H9 (cell line): ENCODE measurements around the gene RMRP. TPM values are rescaled to one million over a fixed set of nuclear protein-coding genes. Genes with fewer than 3 reads are reported as not detected.

Experiments
- DNase-seq: peaks from one replicate; pipeline ENCODE4 v3.0.0-alpha.2; 2017
- H2AFZ ChIP-seq: one replicate; pipeline ENCODE4 v1.6.1; 2013; ENCODE audit warnings: mild to moderate bottlenecking, low read length, control low read depth, moderate library complexity
- H2AK5ac ChIP-seq: 2 replicates; pipeline ENCODE4 v1.6.1; 2013; ENCODE audit warnings: low read length, control low read depth, mixed read lengths; ENCODE audit not compliant: insufficient read length
- H2BK120ac ChIP-seq: one replicate; pipeline ENCODE4 v1.6.1; 2013; ENCODE audit warnings: low read depth, mild to moderate bottlenecking, low read length, control low read depth, inconsistent platforms; ENCODE audit not compliant: poor library complexity, severe bottlenecking
- H2BK12ac ChIP-seq: 2 replicates; pipeline ENCODE4 v1.6.1; 2013; ENCODE audit warnings: low read length, control low read depth, mixed read lengths, low read depth; ENCODE audit not compliant: insufficient read length
- H2BK15ac ChIP-seq: 2 replicates; pipeline ENCODE4 v1.6.1; 2013; ENCODE audit warnings: low read depth, low read length, control low read depth
- H2BK20ac ChIP-seq: one replicate; pipeline ENCODE4 v1.6.1; 2013; ENCODE audit warnings: low read depth, mild to moderate bottlenecking, low read length, control low read depth, inconsistent platforms; ENCODE audit not compliant: poor library complexity, severe bottlenecking
- H2BK5ac ChIP-seq: 2 replicates; pipeline ENCODE4 v1.6.1; 2013; ENCODE audit warnings: low read length, control low read depth, mixed read lengths; ENCODE audit not compliant: insufficient read length
- H3K14ac ChIP-seq: 2 replicates; pipeline ENCODE4 v1.6.1; 2013; ENCODE audit warnings: low read length, control low read depth; ENCODE audit not compliant: insufficient read depth
- H3K18ac ChIP-seq: 2 replicates; pipeline ENCODE4 v1.6.1; 2013; ENCODE audit warnings: low read depth, mild to moderate bottlenecking, mixed read lengths, low read length, control low read depth; ENCODE audit not compliant: insufficient read length
- H3K23ac ChIP-seq: 2 replicates; pipeline ENCODE4 v1.6.1; 2013; ENCODE audit warnings: low read length, control low read depth, mixed read lengths, low read depth; ENCODE audit not compliant: insufficient read length
- H3K23me2 ChIP-seq: 2 replicates; pipeline ENCODE4 v1.6.1; 2013; ENCODE audit warnings: low read depth, mild to moderate bottlenecking, mixed read lengths, low read length, control low read depth; ENCODE audit not compliant: insufficient read length, poor library complexity, severe bottlenecking
- H3K27ac ChIP-seq: 2 replicates; pipeline ENCODE4 v1.5.1; 2013; ENCODE audit warnings: low read length, control low read depth, mixed read lengths, low read depth; ENCODE audit not compliant: insufficient read length
- H3K27me3 ChIP-seq: 2 replicates; pipeline ENCODE4 v1.6.1; 2013; ENCODE audit warnings: low read length, control low read depth, inconsistent platforms; ENCODE audit not compliant: insufficient read depth
- H3K4ac ChIP-seq: 2 replicates; pipeline ENCODE4 v1.6.1; 2013; ENCODE audit warnings: low read depth, mild to moderate bottlenecking, control low read depth, inconsistent platforms, low read length, moderate library complexity
- H3K4me1 ChIP-seq: 2 replicates; pipeline ENCODE4 v1.6.1; 2013; ENCODE audit warnings: low read length, control low read depth, inconsistent platforms; ENCODE audit not compliant: insufficient read depth
- H3K4me2 ChIP-seq: 2 replicates; pipeline ENCODE4 v1.6.1; 2013; ENCODE audit warnings: low read length, control low read depth, mixed read lengths; ENCODE audit not compliant: insufficient read length, insufficient read depth
- H3K56ac ChIP-seq: 2 replicates; pipeline ENCODE4 v1.6.1; 2013; ENCODE audit warnings: low read depth, mild to moderate bottlenecking, mixed read lengths, low read length, control low read depth; ENCODE audit not compliant: insufficient read length
- H3K79me1 ChIP-seq: 2 replicates; pipeline ENCODE4 v1.6.1; 2013; ENCODE audit warnings: low read depth, mild to moderate bottlenecking, moderate library complexity, low read length, control low read depth, inconsistent platforms; ENCODE audit not compliant: insufficient read depth, poor library complexity, severe bottlenecking
- H3K79me2 ChIP-seq: 2 replicates; pipeline ENCODE4 v1.6.1; 2013; ENCODE audit warnings: low read length, control low read depth, inconsistent platforms; ENCODE audit not compliant: insufficient read depth
- H3K9ac ChIP-seq: 2 replicates; pipeline ENCODE4 v1.6.1; 2013; ENCODE audit warnings: low read length, control low read depth, mixed read lengths; ENCODE audit not compliant: insufficient read length; ENCODE audit errors: extremely low read depth
- H3K9me3 ChIP-seq: one replicate; pipeline ENCODE4 v1.6.1; 2013; ENCODE audit warnings: low read depth, low read length, inconsistent platforms; ENCODE audit not compliant: control insufficient read depth
- H3T11ph ChIP-seq: one replicate; pipeline ENCODE4 v1.6.1; 2013; ENCODE audit warnings: mild to moderate bottlenecking, low read length, control low read depth, inconsistent platforms
- H4K20me1 ChIP-seq: one replicate; pipeline ENCODE4 v1.6.1; 2013; ENCODE audit not compliant: control insufficient read depth, insufficient read length, insufficient read depth
- H4K5ac ChIP-seq: 2 replicates; pipeline ENCODE4 v1.6.1; 2013; ENCODE audit warnings: low read depth, mild to moderate bottlenecking, mixed read lengths, low read length, control low read depth; ENCODE audit not compliant: insufficient read length
- H4K8ac ChIP-seq: replicated peaks from 2 replicates; pipeline ENCODE4 v1.6.1; 2013; ENCODE audit warnings: low read length, control low read depth, mixed read lengths, low read depth; ENCODE audit not compliant: insufficient read length
- H4K91ac ChIP-seq: 2 replicates; pipeline ENCODE4 v1.6.1; 2013; ENCODE audit warnings: low read depth, mild to moderate bottlenecking, moderate library complexity, mixed read lengths, low read length, control low read depth; ENCODE audit not compliant: insufficient read length
- H3K27ac Mint-ChIP-seq, 3 experiments: 2 replicates in 2 of 3; 3 replicates in 1 of 3; pipeline ENCODE4 v1.8.0; 2020 to 2021; ENCODE audit warnings: mixed read lengths in 3 of 3, mild to moderate bottlenecking in 1 of 3, moderate library complexity in 1 of 3
- H3K27me3 Mint-ChIP-seq: 2 replicates; pipeline ENCODE4 v1.8.0; 2021; ENCODE audit warnings: low read depth, mild to moderate bottlenecking, moderate library complexity, mixed read lengths
- H3K36me3 Mint-ChIP-seq, 3 experiments: 2 replicates in 2 of 3; 3 replicates in 1 of 3; pipeline ENCODE4 v1.8.0; 2020 to 2021; ENCODE audit warnings: low read depth in 3 of 3, mixed read lengths in 3 of 3; ENCODE audit not compliant: insufficient read depth in 1 of 3
- H3K4me1 Mint-ChIP-seq, 2 experiments: 2 replicates each; pipeline ENCODE4 v1.8.0; 2020; ENCODE audit warnings: mixed read lengths in 2 of 2
- H3K4me3 Mint-ChIP-seq, 2 experiments: 2 replicates in 1 of 2; 3 replicates in 1 of 2; pipeline ENCODE4 v1.8.0; 2020 to 2021; ENCODE audit warnings: mild to moderate bottlenecking in 2 of 2, mixed read lengths in 2 of 2, moderate library complexity in 1 of 2
- H3K9me3 Mint-ChIP-seq, 2 experiments: 2 replicates in 1 of 2; 3 replicates in 1 of 2; pipeline ENCODE4 v1.8.0; 2020; ENCODE audit warnings: mild to moderate bottlenecking in 2 of 2, mixed read lengths in 2 of 2, moderate library complexity in 1 of 2
- WGBS: extraction: QIAGEN DNeasy Blood & Tissue Kit; methylation state at CpG from one replicate; pipeline ENCODE4 v1.1.7; 2013; ENCODE audit warnings: missing lambda C conversion rate, low lambda C conversion rate, mixed read lengths; ENCODE audit not compliant: insufficient read length; ENCODE audit errors: extremely low coverage; 5-methylcytosine and 5-hydroxymethylcytosine counted together
- total RNA-seq: library from RNA; stranded (reverse); gene quantifications from 2 replicates; pipeline ENCODE4 v1.2.1, GENCODE V29; 2021
- TF ChIP-seq, protein P1 (sequence below): fragments of 200-600 bp; sonication (generic); conservative IDR thresholded peaks from 3 replicates; pipeline ENCODE4 v1.8.0; 2021; ENCODE audit warnings: antibody characterized with exemption, mild to moderate bottlenecking

RMRP gene
- total RNA-seq, 1 experiment from 2014 or later = 18,417 TPM

DNA sequence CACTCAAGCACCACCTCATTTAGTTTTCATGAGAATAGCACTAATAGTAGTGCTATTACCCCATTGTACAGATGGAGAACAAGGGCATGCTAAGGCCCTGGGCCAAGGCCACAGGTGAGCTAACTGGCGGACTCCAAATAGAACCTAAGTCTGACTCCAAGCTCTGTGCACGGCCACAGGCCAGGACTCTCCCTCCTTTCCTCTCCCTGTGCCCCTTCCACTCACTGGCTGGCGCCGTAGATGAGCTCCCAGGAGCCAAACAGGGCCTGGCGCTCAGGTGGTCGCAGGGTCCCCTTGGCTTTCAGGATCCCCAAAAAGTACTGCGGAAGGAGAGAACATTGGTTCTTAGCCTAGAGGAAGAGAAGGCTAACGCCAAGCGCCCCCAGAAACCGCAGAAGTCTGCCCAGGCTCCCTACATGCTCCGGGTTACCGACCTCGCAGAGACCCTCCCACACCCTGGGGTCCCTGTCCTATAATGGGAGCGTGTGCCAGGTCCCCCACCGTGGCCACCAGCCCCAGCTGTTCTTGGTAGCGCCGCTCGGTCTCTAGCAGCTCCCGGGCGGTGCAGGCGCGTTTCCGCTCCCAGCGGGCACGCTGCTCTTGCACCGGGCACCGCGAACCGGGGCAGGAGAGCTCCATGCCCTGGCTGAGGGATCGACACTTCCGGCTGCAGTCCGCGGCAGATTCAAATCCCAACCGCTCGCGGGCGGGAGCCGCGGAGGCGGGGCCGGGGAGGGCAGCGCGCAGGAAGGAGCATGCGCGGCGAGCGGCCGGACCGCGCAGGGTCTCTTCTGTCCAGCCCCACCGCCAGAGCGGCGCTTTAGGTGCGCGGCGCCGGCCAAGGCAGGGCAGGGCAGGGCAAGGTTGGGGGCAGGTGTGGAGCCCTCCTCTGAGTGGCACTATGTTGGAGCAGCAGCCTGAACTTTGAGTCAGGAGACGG, 7.0 kb upstream of the RMRP start, which contains the start of gene ARHGEF39:
TSS of gene ARHGEF39 (minus strand) at position 665 of the 940 bp plus-strand sequence. CDS start at position 639, 26 bp downstream.
- H3K9ac ChIP-seq = peak within 1 kb of the TSS; percentile 45
- no peak within 1 kb of the TSS; the same call in 1 of the 2 replicates for H3K4ac ChIP-seq
- H4K8ac ChIP-seq = no peak within 1 kb of the TSS
- Mint-ChIP-seq H3K36me3 (peaks cover 26 to 35% (median 30%) of the 10 kb centered on the region in 3 experiments), H3K9me3 (no peaks in the 10 kb centered on the region), H3K27ac (peak within 1 kb of the TSS; percentile 73 to 80 (median 79); a peak in 6 of 7 replicates), H3K4me3 (peak within 1 kb of the TSS; percentile 80 to 83), H3K4me1 (peaks cover 21 to 33% of the 10 kb centered on the region in 2 experiments), H3K27me3 (peaks cover 9% of the 10 kb centered on the region)
- no peak within 1 kb of the TSS for H3K27ac ChIP-seq
- no peak within 1 kb of the TSS for H2BK20ac ChIP-seq
- no peak within 1 kb of the TSS for H4K5ac ChIP-seq
- TF ChIP-seq, protein P1, sequence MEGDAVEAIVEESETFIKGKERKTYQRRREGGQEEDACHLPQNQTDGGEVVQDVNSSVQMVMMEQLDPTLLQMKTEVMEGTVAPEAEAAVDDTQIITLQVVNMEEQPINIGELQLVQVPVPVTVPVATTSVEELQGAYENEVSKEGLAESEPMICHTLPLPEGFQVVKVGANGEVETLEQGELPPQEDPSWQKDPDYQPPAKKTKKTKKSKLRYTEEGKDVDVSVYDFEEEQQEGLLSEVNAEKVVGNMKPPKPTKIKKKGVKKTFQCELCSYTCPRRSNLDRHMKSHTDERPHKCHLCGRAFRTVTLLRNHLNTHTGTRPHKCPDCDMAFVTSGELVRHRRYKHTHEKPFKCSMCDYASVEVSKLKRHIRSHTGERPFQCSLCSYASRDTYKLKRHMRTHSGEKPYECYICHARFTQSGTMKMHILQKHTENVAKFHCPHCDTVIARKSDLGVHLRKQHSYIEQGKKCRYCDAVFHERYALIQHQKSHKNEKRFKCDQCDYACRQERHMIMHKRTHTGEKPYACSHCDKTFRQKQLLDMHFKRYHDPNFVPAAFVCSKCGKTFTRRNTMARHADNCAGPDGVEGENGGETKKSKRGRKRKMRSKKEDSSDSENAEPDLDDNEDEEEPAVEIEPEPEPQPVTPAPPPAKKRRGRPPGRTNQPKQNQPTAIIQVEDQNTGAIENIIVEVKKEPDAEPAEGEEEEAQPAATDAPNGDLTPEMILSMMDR = peak; percentile 56
- H3T11ph ChIP-seq = no peak within 1 kb of the TSS
- peak within 1 kb of the TSS; percentile 81 for H3K18ac ChIP-seq
- H3K79me2 ChIP-seq = no peaks in the 10 kb centered on the region
- H2BK5ac ChIP-seq = no peak within 1 kb of the TSS
- H2BK120ac ChIP-seq = no peak within 1 kb of the TSS
- peak; percentile 94 for DNase-seq
- H3K23me2 ChIP-seq = peaks cover 8% of the 10 kb centered on the region
- H3K14ac ChIP-seq = peak within 1 kb of the TSS; percentile 71
- no peak within 1 kb of the TSS for H2AFZ ChIP-seq
- no peaks in the 10 kb centered on the region; the same call in 1 of the 2 replicates for H3K4me1 ChIP-seq
- no peak within 1 kb of the TSS for H2AK5ac ChIP-seq
- H3K79me1 ChIP-seq = no peaks in the 10 kb centered on the region
- H3K27me3 ChIP-seq = no peaks in the 10 kb centered on the region
- WGBS = no CpG with 5 or more reads among the region's 58 CpGs
- no peak within 1 kb of the TSS for H4K91ac ChIP-seq
- H2BK12ac ChIP-seq = no peak within 1 kb of the TSS
- no peaks in the 10 kb centered on the region for H4K20me1 ChIP-seq
- H3K23ac ChIP-seq = no peak within 1 kb of the TSS
- no peak within 1 kb of the TSS for H2BK15ac ChIP-seq
- H3K56ac ChIP-seq = no peak within 1 kb of the TSS
- H3K9me3 ChIP-seq = no peaks in the 10 kb centered on the region
- H3K4me2 ChIP-seq = peak within 1 kb of the TSS; percentile 83
